NB4 (cell line): Measurements from ENCODE around the gene CYP24A1.

ENCODE experiments used
- DNase-seq: peaks from one replicate; pipeline ENCODE4 v3.0.0; 2010; ENCODE audit warnings: low read depth
- H3K4me3 ChIP-seq: one replicate; pipeline ENCODE4 v1.5.1; 2011; ENCODE audit warnings: mild to moderate bottlenecking, low read depth, low read length, moderate library complexity
- MAX ChIP-seq: IDR thresholded peaks from 2 replicates; pipeline ENCODE4 v1.6.1; 2011; ENCODE audit warnings: low read depth, low read length
- MYC ChIP-seq: IDR thresholded peaks from 2 replicates; pipeline ENCODE4 v1.6.1; 2011; ENCODE audit warnings: low read depth, low read length
- POLR2A ChIP-seq: IDR thresholded peaks from 2 replicates; pipeline ENCODE4 v1.6.1; 2011; ENCODE audit warnings: mild to moderate bottlenecking; ENCODE audit not compliant: insufficient read length; ENCODE audit errors: extremely low read depth
- TF ChIP-seq, protein P1 (sequence below): IDR thresholded peaks from one replicate; pipeline ENCODE4 v1.5.1; 2012; ENCODE audit warnings: low read depth, low read length

Gene CYP24A1

DNA sequence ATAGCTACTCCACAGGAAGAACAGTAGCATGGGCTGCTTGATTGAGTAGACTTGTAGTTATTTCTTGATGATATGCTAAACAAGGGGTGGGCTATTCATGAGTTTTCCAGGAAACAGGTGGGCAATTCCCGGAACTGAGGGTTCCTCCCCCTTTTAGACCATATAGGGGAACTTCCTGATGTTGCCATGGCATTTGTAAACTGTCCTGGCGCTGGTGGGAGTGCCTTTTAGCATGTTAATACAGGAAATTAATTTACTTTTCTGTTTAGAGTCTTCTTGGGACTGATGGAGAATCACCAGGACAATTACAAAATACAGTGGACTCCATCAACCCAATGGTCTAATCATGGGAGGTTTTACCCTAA, 22.7 kb downstream of the CYP24A1 start:
- no peak for DNase-seq
- TF ChIP-seq, protein P1, sequence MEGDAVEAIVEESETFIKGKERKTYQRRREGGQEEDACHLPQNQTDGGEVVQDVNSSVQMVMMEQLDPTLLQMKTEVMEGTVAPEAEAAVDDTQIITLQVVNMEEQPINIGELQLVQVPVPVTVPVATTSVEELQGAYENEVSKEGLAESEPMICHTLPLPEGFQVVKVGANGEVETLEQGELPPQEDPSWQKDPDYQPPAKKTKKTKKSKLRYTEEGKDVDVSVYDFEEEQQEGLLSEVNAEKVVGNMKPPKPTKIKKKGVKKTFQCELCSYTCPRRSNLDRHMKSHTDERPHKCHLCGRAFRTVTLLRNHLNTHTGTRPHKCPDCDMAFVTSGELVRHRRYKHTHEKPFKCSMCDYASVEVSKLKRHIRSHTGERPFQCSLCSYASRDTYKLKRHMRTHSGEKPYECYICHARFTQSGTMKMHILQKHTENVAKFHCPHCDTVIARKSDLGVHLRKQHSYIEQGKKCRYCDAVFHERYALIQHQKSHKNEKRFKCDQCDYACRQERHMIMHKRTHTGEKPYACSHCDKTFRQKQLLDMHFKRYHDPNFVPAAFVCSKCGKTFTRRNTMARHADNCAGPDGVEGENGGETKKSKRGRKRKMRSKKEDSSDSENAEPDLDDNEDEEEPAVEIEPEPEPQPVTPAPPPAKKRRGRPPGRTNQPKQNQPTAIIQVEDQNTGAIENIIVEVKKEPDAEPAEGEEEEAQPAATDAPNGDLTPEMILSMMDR, result no peak
- no peak for TF ChIP-seq MAX
- H3K4me3 ChIP-seq, result no peak overlapping the region

- no peak for TF ChIP-seq MYC
- TF ChIP-seq, protein P1, result no peak
- no peak for TF ChIP-seq POLR2A
- no peak for TF ChIP-seq MAX
- no peak overlapping the region for H3K4me3 ChIP-seq
- DNase-seq, result no peak
Measured at GRCh38 chr20:54149765-54150264, 24.0 kb downstream of the CYP24A1 start.

- DNase-seq, result no peak
- TF ChIP-seq, protein P1, result no peak
- TF ChIP-seq MYC, result no peak
- no peak for TF ChIP-seq MAX
- no peak for TF ChIP-seq POLR2A
- no peak overlapping the region for H3K4me3 ChIP-seq
Measured at GRCh38 chr20:54148947-54149764, 24.6 kb downstream of the CYP24A1 start.

GRCh38 chr20:54146672-54147071, 27.1 kb downstream of the CYP24A1 start:
- H3K4me3 ChIP-seq, result no peak overlapping the region
- TF ChIP-seq POLR2A, result no peak
- TF ChIP-seq, protein P1, result no peak
- TF ChIP-seq MYC, result no peak
- no peak for TF ChIP-seq MAX
- no peak for DNase-seq

GRCh38 chr20:54144847-54145414, 28.9 kb downstream of the CYP24A1 start:
- no peak overlapping the region for H3K4me3 ChIP-seq
- TF ChIP-seq MYC, result no peak
- no peak for TF ChIP-seq MAX
- TF ChIP-seq POLR2A, result no peak
- TF ChIP-seq, protein P1, result no peak
- no peak for DNase-seq
